ENCODE results near the gene C1QBP. TPM values are rescaled to one million over a fixed set of nuclear protein-coding genes. Genes with fewer than 3 reads are reported as not detected.
A peak's percentile ranks its signal among the peaks of the same experiment; 100 is the strongest.

Gene C1QBP
- total RNA-seq, 4 donors from 2014 or later = 89.4 to 153 (median 119) TPM

DNA sequence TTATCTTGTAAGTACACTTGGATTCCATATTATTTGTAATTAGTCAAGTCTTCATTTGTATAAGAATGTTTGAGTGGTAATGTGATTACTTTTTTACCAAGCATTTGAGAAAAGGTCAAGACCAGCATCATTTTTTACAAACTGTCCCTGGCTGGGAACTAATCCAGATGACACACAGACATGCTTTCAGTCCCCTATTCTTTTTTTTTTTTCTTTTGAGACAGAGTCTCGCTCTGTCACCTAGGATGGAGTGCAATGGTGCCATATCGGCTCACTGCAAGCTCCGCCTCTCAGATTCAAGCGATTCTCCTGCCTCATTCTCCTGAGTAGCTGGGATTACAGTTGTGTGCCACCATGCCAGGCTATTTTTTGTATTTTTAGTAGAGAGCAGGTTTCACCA lies 42.5 kb upstream of the C1QBP start:
- intact Hi-C loops (cut with DNase I; ENCODE audit: low total_unique reads) = no loop called here
- DNase-seq (ENCODE audit: low spot score in 2 of 2) = no peak
- no peak for TF ChIP-seq POLR2A (IDR thresholded peaks at IDR 0.05)
- TF ChIP-seq, protein P1, sequence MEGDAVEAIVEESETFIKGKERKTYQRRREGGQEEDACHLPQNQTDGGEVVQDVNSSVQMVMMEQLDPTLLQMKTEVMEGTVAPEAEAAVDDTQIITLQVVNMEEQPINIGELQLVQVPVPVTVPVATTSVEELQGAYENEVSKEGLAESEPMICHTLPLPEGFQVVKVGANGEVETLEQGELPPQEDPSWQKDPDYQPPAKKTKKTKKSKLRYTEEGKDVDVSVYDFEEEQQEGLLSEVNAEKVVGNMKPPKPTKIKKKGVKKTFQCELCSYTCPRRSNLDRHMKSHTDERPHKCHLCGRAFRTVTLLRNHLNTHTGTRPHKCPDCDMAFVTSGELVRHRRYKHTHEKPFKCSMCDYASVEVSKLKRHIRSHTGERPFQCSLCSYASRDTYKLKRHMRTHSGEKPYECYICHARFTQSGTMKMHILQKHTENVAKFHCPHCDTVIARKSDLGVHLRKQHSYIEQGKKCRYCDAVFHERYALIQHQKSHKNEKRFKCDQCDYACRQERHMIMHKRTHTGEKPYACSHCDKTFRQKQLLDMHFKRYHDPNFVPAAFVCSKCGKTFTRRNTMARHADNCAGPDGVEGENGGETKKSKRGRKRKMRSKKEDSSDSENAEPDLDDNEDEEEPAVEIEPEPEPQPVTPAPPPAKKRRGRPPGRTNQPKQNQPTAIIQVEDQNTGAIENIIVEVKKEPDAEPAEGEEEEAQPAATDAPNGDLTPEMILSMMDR (IDR thresholded peaks at IDR 0.05) = no peak
- WGBS, 2 donors = 89 to 98% methylated on average over 4 of the region's 4 CpGs
- H3K4me3 ChIP-seq (ENCODE audit: low read depth, poor library complexity, severe bottlenecking) = no peak overlapping the region

DNA sequence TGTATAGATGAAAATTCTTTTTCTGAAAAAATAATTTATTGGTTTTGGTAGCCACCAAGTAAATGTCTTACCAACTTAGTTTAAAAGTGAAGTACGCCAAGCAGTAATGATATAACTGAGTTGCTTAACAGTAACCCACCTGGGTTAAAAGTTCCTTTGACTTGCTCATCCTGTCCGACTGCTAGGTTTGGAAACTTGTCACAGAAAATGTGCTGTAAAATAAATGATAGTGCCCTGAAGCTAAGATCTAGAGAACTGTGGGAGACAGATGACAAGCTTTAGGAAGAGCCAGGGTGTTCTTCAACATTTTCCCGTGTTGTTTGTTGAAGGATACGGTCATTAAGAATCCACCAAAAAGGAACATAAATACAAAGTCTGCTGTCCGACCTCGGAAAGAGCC lies 42.0 kb upstream of the C1QBP start:
- TF ChIP-seq POLR2A (IDR thresholded peaks at IDR 0.05) = no peak
- TF ChIP-seq, protein P1 (IDR thresholded peaks at IDR 0.05) = no peak
- 57 to 63% methylated on average over 6 of the region's 6 CpGs for WGBS, 2 donors
- intact Hi-C loops (cut with DNase I; ENCODE audit: low total_unique reads) = no loop called here
- DNase-seq (ENCODE audit: low spot score in 2 of 2) = no peak
- H3K4me3 ChIP-seq (ENCODE audit: low read depth, poor library complexity, severe bottlenecking) = no peak overlapping the region

DNA sequence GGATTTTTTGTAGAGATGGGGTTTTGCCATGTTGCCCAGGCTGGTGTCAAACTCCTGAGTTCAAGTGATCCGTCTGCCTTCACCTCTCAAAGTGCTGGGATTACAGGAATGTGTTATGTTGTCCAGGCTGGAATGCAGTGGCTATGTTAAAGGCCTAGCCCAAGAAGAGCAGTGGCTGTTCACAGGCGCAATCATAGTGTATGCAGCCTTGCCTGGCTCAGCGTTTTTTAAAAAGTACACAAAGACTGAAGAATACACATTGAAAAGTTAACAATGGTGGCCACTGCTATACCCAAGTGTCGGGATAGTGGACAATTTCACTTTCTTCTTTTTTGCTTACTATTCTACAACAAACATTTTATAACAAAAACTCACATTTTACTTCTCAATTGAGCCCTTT lies 40.0 kb upstream of the C1QBP start:
- DNase-seq (ENCODE audit: low spot score in 2 of 2) = peak in 1 of 2 donors; percentile 53
- WGBS, 2 donors = 91 to 93% methylated on average over 4 of the region's 4 CpGs
- intact Hi-C loops (cut with DNase I; ENCODE audit: low total_unique reads) = no loop called here
- no peak for TF ChIP-seq POLR2A (IDR thresholded peaks at IDR 0.05)
- H3K4me3 ChIP-seq (ENCODE audit: low read depth, poor library complexity, severe bottlenecking) = no peak overlapping the region

DNA sequence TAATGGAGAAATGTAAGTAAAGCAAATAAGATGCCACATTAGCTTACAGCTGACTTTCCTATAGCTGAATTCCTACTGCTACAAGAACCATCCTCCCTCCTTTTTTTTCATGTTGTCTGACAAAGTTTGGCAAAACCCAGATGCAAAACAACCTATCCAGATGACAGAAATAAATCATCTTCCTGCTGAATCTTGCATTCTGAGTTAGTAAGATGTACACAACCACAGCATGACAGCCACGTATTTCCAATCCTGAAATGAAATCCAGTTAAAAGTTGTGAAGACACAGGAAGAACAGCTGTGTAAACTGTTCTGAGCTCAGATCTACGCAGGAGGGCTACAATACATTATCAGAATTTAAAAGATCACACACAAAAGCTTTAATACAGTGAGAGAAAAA lies 35.0 kb upstream of the C1QBP start:
- no peak overlapping the region for H3K4me3 ChIP-seq (ENCODE audit: low read depth, poor library complexity, severe bottlenecking)
- no peak for DNase-seq (ENCODE audit: low spot score in 2 of 2)
- 84 to 91% methylated on average over 2 of the region's 2 CpGs for WGBS, 2 donors
- intact Hi-C loops (cut with DNase I; ENCODE audit: low total_unique reads) = no loop called here
- no peak for TF ChIP-seq POLR2A (IDR thresholded peaks at IDR 0.05)
- TF ChIP-seq, protein P1 (IDR thresholded peaks at IDR 0.05) = no peak

DNA sequence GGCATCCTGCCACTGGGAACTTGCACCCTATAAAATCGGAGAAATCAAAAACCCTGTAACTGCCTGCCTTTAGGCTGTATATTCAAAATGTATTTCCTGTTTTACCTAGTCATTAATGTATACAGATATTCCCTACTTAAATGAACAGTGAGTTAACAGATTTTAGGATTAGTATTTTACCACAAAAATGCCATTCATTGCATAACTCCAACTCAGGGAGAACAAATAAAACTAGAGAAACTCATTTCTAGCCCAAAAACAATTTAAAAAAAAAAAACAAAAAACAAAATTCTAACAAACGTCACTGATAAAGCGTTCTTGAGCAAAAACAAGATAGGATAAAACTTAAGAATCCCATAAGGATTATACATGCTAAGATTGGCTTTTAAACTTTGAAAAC lies 33.6 kb upstream of the C1QBP start:
- DNase-seq (ENCODE audit: low spot score in 2 of 2) = no peak

DNA sequence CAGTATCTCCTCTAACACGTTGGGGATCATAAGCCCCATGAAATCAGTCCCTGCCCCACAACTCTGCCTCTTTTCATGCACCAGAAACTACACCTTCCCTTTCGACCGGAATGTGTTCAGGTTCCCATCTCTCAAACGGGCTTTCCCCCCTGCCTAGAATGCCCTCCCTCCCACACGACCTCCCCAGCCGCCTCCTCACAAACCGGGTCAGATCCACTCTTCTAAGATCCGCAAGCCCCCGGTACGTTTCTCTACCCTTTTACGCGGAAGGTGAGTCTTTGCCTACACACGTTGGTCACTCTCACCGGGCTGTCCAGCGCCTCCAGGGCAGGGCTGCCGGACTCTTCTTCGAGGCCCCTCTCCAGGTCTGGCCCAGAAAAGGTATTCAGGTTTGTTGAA lies 29.1 kb upstream of the C1QBP start:
- TF ChIP-seq, protein P1 (IDR thresholded peaks at IDR 0.05) = no peak
- no peak for TF ChIP-seq POLR2A (IDR thresholded peaks at IDR 0.05)
- H3K4me3 ChIP-seq (ENCODE audit: low read depth, poor library complexity, severe bottlenecking) = peak overlapping the region; percentile 86
- 1% methylated on average over 17 of the region's 17 CpGs for WGBS, 2 donors
- intact Hi-C loops (cut with DNase I; ENCODE audit: low total_unique reads) = no loop called here
- DNase-seq (ENCODE audit: low spot score in 2 of 2) = no peak

More for the DNA sequence above, 33.6 kb upstream of the C1QBP start:
- WGBS, 2 donors = 78 to 86% methylated on average over 3 of the region's 3 CpGs
- intact Hi-C loops (cut with DNase I; ENCODE audit: low total_unique reads) = no loop called here
- no peak overlapping the region for H3K4me3 ChIP-seq (ENCODE audit: low read depth, poor library complexity, severe bottlenecking)
- TF ChIP-seq, protein P1 (IDR thresholded peaks at IDR 0.05) = no peak
